HepG2 (cell line): ENCODE results near the gene MISP3. TPM values are rescaled to one million over a fixed set of nuclear protein-coding genes. Genes with fewer than 3 reads are reported as not detected.

ENCODE experiments used
- ATAC-seq: fragments of 200-7000 bp; cut with Tn5 transposase; 3 replicates; pipeline ENCODE4 v1.9.1; 2020; ENCODE audit warnings: mild to moderate bottlenecking, moderate library complexity
- BruUV-seq: library from RNA; stranded (reverse); fragments of 400-500 nt; replicated peaks from 2 replicates; lab custom pipeline; 2021; lab: Mats Ljungman, UMichigan
- CTCF ChIA-PET: fragments of 300-600 bp; formaldehyde crosslinking; extraction: SDS; loops from one replicate; lab custom pipeline; 2021; ENCODE audit warnings: low total read pairs, inconsistent platforms, low intra/inter-chr PET ratio; lab: Yijun Ruan, JAX
- POLR2A ChIA-PET: fragments of 350-600 bp; sonication (Branson Sonifier 250); formaldehyde crosslinking; loops from one replicate; lab custom pipeline; 2020; ENCODE audit warnings: antibody characterized with exemption, inconsistent platforms; lab: Yijun Ruan, JAX
- DNase-seq: peaks from one replicate; pipeline ENCODE4 v3.0.0-alpha.2; 2015; ENCODE audit warnings: low spot score
- FAIRE-seq: peaks from 3 replicates; lab custom pipeline; 2011; peaks lifted over from hg19 to GRCh38; lab: Jason Lieb, UNC
- H2AFZ ChIP-seq: one replicate; pipeline ENCODE4 v1.6.1; 2011; ENCODE audit warnings: low read length, inconsistent platforms
- H3K27ac ChIP-seq: fragments of 300-600 bp; 3 replicates; pipeline ENCODE4 v1.8.0; 2011; ENCODE audit warnings: mixed run types, mild to moderate bottlenecking, mixed read lengths, low read length, inconsistent platforms; ENCODE audit not compliant: insufficient read depth; ENCODE audit errors: extremely low read length
- H3K27me3 ChIP-seq, 2 experiments: fragments of 200-600 bp in 1 of 2; 2 replicates in 1 of 2; 3 replicates in 1 of 2; pipeline versions ENCODE4 v1.6.0 to v1.8.0; 2011; ENCODE audit warnings: low read length in 2 of 2, mild to moderate bottlenecking in 2 of 2, moderate library complexity in 2 of 2, inconsistent platforms in 1 of 2; ENCODE audit not compliant: insufficient read depth in 2 of 2, control insufficient read depth in 1 of 2
- H3K36me3 ChIP-seq, 2 experiments: fragments of 200-600 bp in 1 of 2; replicated peaks in 1 of 2; 2 replicates in 1 of 2; 3 replicates in 1 of 2; pipeline versions ENCODE4 v1.5.1 to v1.8.0; 2011; ENCODE audit warnings: low read length in 2 of 2, inconsistent platforms in 1 of 2; ENCODE audit not compliant: insufficient read depth in 2 of 2, control insufficient read depth in 1 of 2
- H3K4me1 ChIP-seq: 2 replicates; pipeline ENCODE4 v1.5.1; 2012; ENCODE audit warnings: low read length, inconsistent platforms; ENCODE audit not compliant: insufficient read depth
- H3K4me2 ChIP-seq: 2 replicates; pipeline ENCODE4 v1.6.0; 2011; ENCODE audit warnings: low read depth, low read length, inconsistent platforms
- H3K4me3 ChIP-seq, 3 experiments: fragments of 200-600 bp in 1 of 3; sonication (generic), shearing (Covaris generic) in 1 of 3; replicated peaks in 1 of 3; 2 replicates each; pipeline ENCODE4 v1.5.1; 2011 to 2016; ENCODE audit warnings: low read length in 3 of 3, inconsistent platforms in 2 of 3, low read depth in 2 of 3, mild to moderate bottlenecking in 2 of 3, control low read depth in 1 of 3, mixed read lengths in 1 of 3; ENCODE audit not compliant: insufficient read depth in 1 of 3
- H3K79me2 ChIP-seq: one replicate; pipeline ENCODE4 v1.6.1; 2011; ENCODE audit warnings: low read length, inconsistent platforms; ENCODE audit not compliant: insufficient read depth
- H3K9ac ChIP-seq: 2 replicates; pipeline ENCODE4 v1.6.0; 2011; ENCODE audit warnings: mild to moderate bottlenecking, low read depth, low read length, inconsistent platforms; ENCODE audit not compliant: insufficient read depth
- H3K9me3 ChIP-seq: 2 replicates; pipeline ENCODE4 v1.5.1; 2012; ENCODE audit warnings: mild to moderate bottlenecking, low read length
- H4K20me1 ChIP-seq: 2 replicates; pipeline ENCODE4 v1.6.0; 2011; ENCODE audit warnings: inconsistent platforms, mild to moderate bottlenecking, low read length, moderate library complexity; ENCODE audit not compliant: insufficient read depth
- ATF7 ChIP-seq, 2 experiments: fragments of 450-650 bp in 1 of 2; sonication (generic) in 1 of 2; formaldehyde crosslinking in 1 of 2; IDR thresholded peaks; 2 replicates each; pipeline versions ENCODE4 v1.4.0 to v1.6.1; 2016 to 2020; ENCODE audit warnings: antibody characterized with exemption in 1 of 2, mild to moderate bottlenecking in 1 of 2, missing genetic modification reagents in 1 of 2
- CBX1 ChIP-seq: IDR thresholded peaks from one replicate; pipeline ENCODE4 v1.6.1; 2016; ENCODE audit warnings: antibody characterized with exemption, low read depth
- CC2D1A ChIP-seq: sonication (generic); formaldehyde crosslinking; IDR thresholded peaks from 2 replicates; pipeline ENCODE4 v1.8.1; 2023; ENCODE audit warnings: mild to moderate bottlenecking, missing genetic modification reagents
- CHD4 ChIP-seq: fragments of 200-600 bp; sonication (generic); IDR thresholded peaks from 2 replicates; pipeline ENCODE4 v1.7.0; 2017; ENCODE audit warnings: mild to moderate bottlenecking, low read length, borderline replicate concordance
- CREBL2 ChIP-seq: sonication (generic); formaldehyde crosslinking; IDR thresholded peaks from 2 replicates; pipeline ENCODE4 v1.8.1; 2023; ENCODE audit warnings: missing genetic modification reagents, mild to moderate bottlenecking, borderline replicate concordance
- EZH2 ChIP-seq: conservative IDR thresholded peaks from 2 replicates; pipeline ENCODE4 v1.6.1; 2012; ENCODE audit warnings: mild to moderate bottlenecking, low read depth, low read length, moderate library complexity
- HHEX ChIP-seq: IDR thresholded peaks from 2 replicates; pipeline ENCODE4 v1.6.1; 2016; ENCODE audit warnings: control low read depth
- HNRNPH1 ChIP-seq: fragments of 200-400 bp; formaldehyde crosslinking; optimal IDR thresholded peaks from 2 replicates; pipeline ENCODE3; 2017; ENCODE audit warnings: mild to moderate bottlenecking, low read depth, low read length
- JARID2 ChIP-seq: sonication (generic); formaldehyde crosslinking; IDR thresholded peaks from 2 replicates; pipeline ENCODE4 v1.8.1; 2023; ENCODE audit warnings: missing genetic modification reagents, inconsistent platforms; ENCODE audit not compliant: insufficient replicate concordance
- KDM2A ChIP-seq: sonication (generic); formaldehyde crosslinking; IDR thresholded peaks from 2 replicates; pipeline ENCODE4 v1.4.0; 2020; ENCODE audit warnings: low read depth, missing genetic modification reagents, borderline replicate concordance
- MIER3 ChIP-seq: IDR thresholded peaks from 2 replicates; pipeline ENCODE4 v1.6.1; 2016; ENCODE audit warnings: missing compliant biosample characterization, borderline replicate concordance
- NRL ChIP-seq: sonication (generic); formaldehyde crosslinking; IDR thresholded peaks from 2 replicates; pipeline ENCODE4 v1.5.0; 2020; ENCODE audit warnings: missing genetic modification reagents, mild to moderate bottlenecking, moderate library complexity, borderline replicate concordance
- SIX1 ChIP-seq: sonication (generic); formaldehyde crosslinking; IDR thresholded peaks from 2 replicates; pipeline ENCODE4 v1.4.0; 2020; ENCODE audit warnings: missing genetic modification reagents, borderline replicate concordance
- SIX4 ChIP-seq: sonication (generic); formaldehyde crosslinking; IDR thresholded peaks from 2 replicates; pipeline ENCODE4 v1.4.0; 2020; ENCODE audit warnings: missing genetic modification reagents
- ZFP36 ChIP-seq: fragments of 150-350 bp; IDR thresholded peaks from 2 replicates; pipeline ENCODE4 v1.6.1; 2018; ENCODE audit warnings: borderline replicate concordance, low read length, low read depth; ENCODE audit not compliant: partially characterized antibody
- ZNF512 ChIP-seq: sonication (generic); formaldehyde crosslinking; IDR thresholded peaks from 2 replicates; pipeline ENCODE4 v1.4.0; 2020; ENCODE audit warnings: mild to moderate bottlenecking, missing genetic modification reagents
- ZNF713 ChIP-seq: sonication (generic); formaldehyde crosslinking; IDR thresholded peaks from 2 replicates; pipeline ENCODE4 v1.4.0; 2020; ENCODE audit warnings: mild to moderate bottlenecking, missing genetic modification reagents
- ZNF777 ChIP-seq: sonication (generic); formaldehyde crosslinking; IDR thresholded peaks from 2 replicates; pipeline ENCODE4 v1.4.0; 2020; ENCODE audit warnings: missing genetic modification reagents
- WGBS: methylation state at CpG from one replicate; pipeline ENCODE4 v1.1.6; 2017; ENCODE audit warnings: low lambda C conversion rate; 5-methylcytosine and 5-hydroxymethylcytosine counted together
- in situ Hi-C: cut with HindIII; loops from 2 replicates; pipeline ENCODE4 v1.10.0; 2017; ENCODE audit warnings: low pct_unique_long_range_greater_than_20kb; ENCODE audit not compliant: extremely low pct_ligation_motif_present
- intact Hi-C: fragments of 100-400 bp; cut with micrococcal nuclease; formaldehyde crosslinking; loops from one replicate; pipeline ENCODE4 v1.10.0; 2022; ENCODE audit not compliant: unreplicated experiment
- polyA plus RNA-seq, 8 experiments: library from polyadenylated mRNA; depleted of rRNA in 3 of 8; stranded (reverse) in 7 of 8; unstranded in 1 of 8; fragments of >200 nt; fragmentation: Illumina TruSeq in 4 of 8; extraction: Trizol in 4 of 8; gene quantifications; 2 replicates each; pipeline versions ENCODE4 v1.2.1 to v1.2.3, GENCODE V29; 2011 to 2016; ENCODE audit warnings: low read depth in 4 of 8, missing spikeins in 1 of 8, mixed read lengths in 1 of 8; ENCODE audit not compliant: insufficient read depth in 1 of 8
- total RNA-seq, 5 experiments: library from RNA; depleted of rRNA; stranded (reverse); fragments of >200 nt; fragmentation: Illumina TruSeq; extraction: Trizol; gene quantifications; 2 replicates each; pipeline ENCODE4 v1.2.3, GENCODE V29; 2016; ENCODE audit warnings: low read depth in 1 of 5
- TF ChIP-seq, protein P1 (sequence below): sonication (generic); formaldehyde crosslinking; IDR thresholded peaks from 2 replicates; pipeline ENCODE4 v1.8.1; 2023; ENCODE audit warnings: mild to moderate bottlenecking, moderate library complexity, missing genetic modification reagents

The MISP3 gene
- total and polyA plus RNA-seq, 2 of the 13 experiments (the other 11 are each of a cell fraction or from before 2014, with no cell fraction given): 2.5 to 5.4 TPM

- BruUV-seq: no TSS peak
- WGBS: 51% methylated on average over 6 of the region's 6 CpGs
Measured at GRCh38 chr19:14054099-14054498, 18.5 kb upstream of the MISP3 start.

More at GRCh38 chr19:14054099-14054498, 18.5 kb upstream of the MISP3 start:
- POLR2A ChIA-PET: interaction anchor here (1.3 kb wide), 1 partner anchor 18 kb away, joined by 5 read pairs; the partner anchor contains the start of gene MISP3
- in situ Hi-C loops: loop anchor here (25.0 kb wide), 1 partner anchor 292 kb away; the partner anchor contains the start of genes C19orf53 and MRI1
- peaks cover 5% of the 10 kb centered on the region; the same call in 1 of the 2 replicates for H3K4me1 ChIP-seq
- H3K36me3 ChIP-seq: no peaks in the 10 kb centered on the region
- H3K4me2 ChIP-seq: no peak overlapping the region
- intact Hi-C loops: no loop called here
- no peaks in the 10 kb centered on the region for H3K27me3 ChIP-seq
- TF ChIP-seq SIX1: no peak
- TF ChIP-seq SIX4 (CRISPR knock-in tag): no peak
- no peak for TF ChIP-seq CREBL2 (CRISPR knock-in tag)
- TF ChIP-seq ATF7 (IDR thresholded peaks at IDR 0.05): no peak
- no peak for TF ChIP-seq ATF7 (CRISPR knock-in tag; IDR thresholded peaks at IDR 0.05)
- TF ChIP-seq, protein P1, sequence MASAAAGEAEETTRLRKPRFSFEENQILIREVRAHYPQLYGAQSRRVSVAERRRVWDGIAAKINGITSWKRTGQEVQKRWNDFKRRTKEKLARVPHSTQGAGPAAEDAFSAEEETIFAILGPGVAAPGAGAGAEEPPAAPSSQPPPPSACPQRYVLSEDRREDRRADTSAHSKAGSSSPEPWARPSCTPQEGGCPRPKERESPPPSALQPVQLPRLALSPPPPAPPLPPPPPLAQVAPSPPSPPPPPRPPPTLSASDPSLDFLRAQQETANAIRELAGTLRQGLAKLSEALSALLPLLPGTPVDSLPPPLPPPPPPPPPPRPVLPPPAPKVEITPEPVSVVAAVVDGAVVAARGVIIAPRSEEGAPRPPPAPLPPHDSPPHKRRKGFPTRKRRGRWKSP: no peak
- no peak for TF ChIP-seq ZNF512 (CRISPR knock-in tag)
- TF ChIP-seq JARID2 (CRISPR knock-in tag): no peak
- no peak for TF ChIP-seq CC2D1A (CRISPR knock-in tag)
- no peak for TF ChIP-seq CBX1
- TF ChIP-seq ZNF713 (CRISPR knock-in tag): no peak
- TF ChIP-seq CHD4: no peak
- TF ChIP-seq MIER3: no peak
- TF ChIP-seq HNRNPH1: no peak
- no peak for TF ChIP-seq HHEX (CRISPR knock-in tag)
- TF ChIP-seq ZNF777 (CRISPR knock-in tag): no peak
- no peak for TF ChIP-seq EZH2
- TF ChIP-seq NRL: no peak
- TF ChIP-seq ZFP36: no peak
- no peak for TF ChIP-seq KDM2A (CRISPR knock-in tag)
- CTCF ChIA-PET: no interaction called here
- H4K20me1 ChIP-seq: no peaks in the 10 kb centered on the region
- no peaks in the 10 kb centered on the region for H3K9me3 ChIP-seq
- ATAC-seq (no peak), FAIRE-seq (no peak), DNase-seq (no peak)
- H3K9ac ChIP-seq: no peak overlapping the region
- no peaks in the 10 kb centered on the region for H3K79me2 ChIP-seq
- no peak overlapping the region for H3K27ac ChIP-seq
- H3K4me3 ChIP-seq: no peak overlapping the region
- H2AFZ ChIP-seq: no peak overlapping the region
